SK-N-SH (cell line): Measurements from ENCODE around the gene SLC5A8. TPM values are rescaled to one million over a fixed set of nuclear protein-coding genes. Genes with fewer than 3 reads are reported as not detected.

Source experiments
- CTCF ChIA-PET: fragments of 300-600, 350-600 bp; formaldehyde crosslinking; extraction: SDS; loops from one replicate; lab custom pipeline; 2021; lab: Yijun Ruan, JAX
- POLR2A ChIA-PET: fragments of 350-600 bp; sonication (Branson Sonifier 250); formaldehyde crosslinking; extraction: SDS; loops from one replicate; lab custom pipeline; 2020; ENCODE audit warnings: antibody characterized with exemption, inconsistent platforms; lab: Yijun Ruan, JAX
- DNase-seq: peaks from one replicate; pipeline ENCODE4 v3.0.0; 2012
- H2AFZ ChIP-seq: fragments of 200-600 bp; sonication (generic); 2 replicates; pipeline ENCODE4 v1.8.1; 2016; ENCODE audit warnings: antibody characterized with exemption, mild to moderate bottlenecking, low read depth
- H3F3A ChIP-seq: fragments of 200-600 bp; sonication (generic); replicated peaks from 2 replicates; pipeline ENCODE3; 2016; ENCODE audit warnings: antibody characterized with exemption, mild to moderate bottlenecking; ENCODE audit not compliant: insufficient read depth
- H3K27ac ChIP-seq, 2 experiments: fragments of 200-500 bp in 1 of 2; fragments of 200-600 bp in 1 of 2; sonication (Bioruptor generic) in 1 of 2; sonication (generic), shearing (Covaris generic) in 1 of 2; 2 replicates each; pipeline versions ENCODE4 v1.5.1 to v1.6.1; 2014 to 2016; ENCODE audit warnings: low read depth in 2 of 2, inconsistent platforms in 1 of 2, low read length in 1 of 2, mild to moderate bottlenecking in 1 of 2, mixed read lengths in 1 of 2
- H3K27me3 ChIP-seq: fragments of 200-600 bp; sonication (generic), shearing (Covaris generic); 2 replicates; pipeline ENCODE4 v1.6.1; 2016; ENCODE audit warnings: mixed run types; ENCODE audit not compliant: insufficient read depth
- H3K36me3 ChIP-seq, 2 experiments: fragments of 200-500 bp in 1 of 2; fragments of 200-600 bp in 1 of 2; sonication (Bioruptor generic) in 1 of 2; sonication (generic) in 1 of 2; replicated peaks in 1 of 2; 2 replicates each; pipeline versions ENCODE3 to v1.5.1; 2014 to 2016; ENCODE audit warnings: low read length in 1 of 2, mild to moderate bottlenecking in 1 of 2; ENCODE audit not compliant: insufficient read depth in 2 of 2, control insufficient read depth in 1 of 2
- H3K4me1 ChIP-seq, 2 experiments: fragments of 200-500 bp in 1 of 2; fragments of 200-600 bp in 1 of 2; sonication (Bioruptor generic) in 1 of 2; sonication (generic), shearing (Covaris generic) in 1 of 2; 2 replicates each; pipeline versions ENCODE4 v1.5.1 to v1.6.1; 2014 to 2016; ENCODE audit warnings: low read depth in 1 of 2, low read length in 1 of 2, mixed run types in 1 of 2; ENCODE audit not compliant: insufficient read depth in 2 of 2, control insufficient read depth in 1 of 2
- H3K4me2 ChIP-seq: fragments of 200-600 bp; sonication (generic), shearing (Covaris generic); 2 replicates; pipeline ENCODE4 v1.6.1; 2017; ENCODE audit warnings: mixed run types
- H3K4me3 ChIP-seq, 2 experiments: fragments of 200-500 bp in 1 of 2; fragments of 200-600 bp in 1 of 2; sonication (Bioruptor generic) in 1 of 2; sonication (generic), shearing (Covaris generic) in 1 of 2; 2 replicates each; pipeline versions ENCODE4 v1.5.1 to v1.8.1; 2014 to 2016; ENCODE audit warnings: low read depth in 2 of 2, inconsistent platforms in 1 of 2, low read length in 1 of 2, mild to moderate bottlenecking in 1 of 2, mixed read lengths in 1 of 2, moderate library complexity in 1 of 2
- H3K79me2 ChIP-seq: fragments of 200-600 bp; sonication (generic); 2 replicates; pipeline ENCODE4 v1.8.1; 2017; ENCODE audit warnings: mild to moderate bottlenecking; ENCODE audit not compliant: insufficient read depth
- H3K9ac ChIP-seq: fragments of 200-600 bp; sonication (generic); 2 replicates; pipeline ENCODE4 v1.6.1; 2017; ENCODE audit warnings: mixed run types
- H3K9me2 ChIP-seq: fragments of 200-600 bp; sonication (generic); 2 replicates; pipeline ENCODE4 v1.6.1; 2017; ENCODE audit warnings: mixed run types
- H3K9me3 ChIP-seq: fragments of 200-600 bp; sonication (generic); 2 replicates; pipeline ENCODE4 v1.6.1; 2017; ENCODE audit warnings: mixed run types, mild to moderate bottlenecking, moderate library complexity
- H4K20me1 ChIP-seq: fragments of 200-600 bp; sonication (generic); 2 replicates; pipeline ENCODE4 v1.6.1; 2017; ENCODE audit warnings: mild to moderate bottlenecking, mixed run types; ENCODE audit not compliant: insufficient read depth
- CHD2 ChIP-seq: fragments of 150-350 bp; IDR thresholded peaks from 2 replicates; pipeline ENCODE4 v1.6.1; 2018; ENCODE audit warnings: low read length; ENCODE audit not compliant: partially characterized antibody
- EZH2phosphoT487 ChIP-seq: fragments of 200-600 bp; sonication (generic); IDR thresholded peaks from 2 replicates; pipeline ENCODE4 v1.6.1; 2017; ENCODE audit warnings: low read depth, mixed run types, mild to moderate bottlenecking, antibody characterized with exemption, moderate library complexity, borderline replicate concordance
- FOXM1 ChIP-seq: IDR thresholded peaks from 2 replicates; pipeline ENCODE4 v1.4.0; 2012; ENCODE audit warnings: low read depth, mild to moderate bottlenecking
- GABPA ChIP-seq: IDR thresholded peaks from 2 replicates; pipeline ENCODE4 v1.4.0; 2012; ENCODE audit warnings: low read depth, mild to moderate bottlenecking
- IRF3 ChIP-seq: fragments of 150-350 bp; IDR thresholded peaks from 2 replicates; pipeline ENCODE4 v1.6.1; 2016; ENCODE audit warnings: mild to moderate bottlenecking, low read depth, low read length
- JUND ChIP-seq: IDR thresholded peaks from 2 replicates; pipeline ENCODE4 v1.4.0; 2012
- MAX ChIP-seq: IDR thresholded peaks from 2 replicates; pipeline ENCODE4 v1.4.0; 2012; ENCODE audit warnings: low read depth
- MEF2A ChIP-seq: IDR thresholded peaks from 2 replicates; pipeline ENCODE4 v1.4.0; 2012; ENCODE audit warnings: low read depth, borderline replicate concordance
- NFIC ChIP-seq: IDR thresholded peaks from 2 replicates; pipeline ENCODE4 v1.4.0; 2012; ENCODE audit warnings: borderline replicate concordance
- NRF1 ChIP-seq: IDR thresholded peaks from 2 replicates; pipeline ENCODE4 v1.6.1; 2012; ENCODE audit warnings: low read depth, mild to moderate bottlenecking, low read length
- POLR2AphosphoS5 ChIP-seq: IDR thresholded peaks from 2 replicates; pipeline ENCODE4 v1.6.1; 2012; ENCODE audit warnings: low read depth, low read length
- RFX5 ChIP-seq: IDR thresholded peaks from 2 replicates; pipeline ENCODE4 v1.6.1; 2012; ENCODE audit warnings: mild to moderate bottlenecking, improper control_type of control experiment, low read length
- SIN3A ChIP-seq: IDR thresholded peaks from 2 replicates; pipeline ENCODE4 v1.6.1; 2012; ENCODE audit warnings: low read depth, mild to moderate bottlenecking, low read length, moderate library complexity, borderline replicate concordance
- SMC3 ChIP-seq: IDR thresholded peaks from 2 replicates; pipeline ENCODE4 v1.6.1; 2012; ENCODE audit warnings: low read depth, low read length, improper control_type of control experiment
- TCF12 ChIP-seq: IDR thresholded peaks from 2 replicates; pipeline ENCODE4 v1.4.0; 2012
- YY1 ChIP-seq: IDR thresholded peaks from 2 replicates; pipeline ENCODE4 v1.4.0; 2012; ENCODE audit warnings: low read depth, mild to moderate bottlenecking
- WGBS: methylation state at CpG from one replicate; pipeline ENCODE4 v1.1.6; 2017; ENCODE audit warnings: low lambda C conversion rate; 5-methylcytosine and 5-hydroxymethylcytosine counted together
- polyA plus RNA-seq, 3 experiments: library from polyadenylated mRNA; depleted of rRNA; stranded (reverse); fragments of >200 nt; gene quantifications; 2 replicates each; pipeline ENCODE4 v1.2.3, GENCODE V29; 2012
- TF ChIP-seq, protein P1 (sequence below): IDR thresholded peaks from 2 replicates; pipeline ENCODE4 v1.6.1; 2012; ENCODE audit warnings: mild to moderate bottlenecking, low read depth, low read length, moderate library complexity
- TF ChIP-seq, protein P2 (sequence below): IDR thresholded peaks from 2 replicates; pipeline ENCODE4; 2012

Gene SLC5A8
- polyA plus RNA-seq, 1 of the 3 experiments (the other 2 are of a cell fraction), result not detected

DNA sequence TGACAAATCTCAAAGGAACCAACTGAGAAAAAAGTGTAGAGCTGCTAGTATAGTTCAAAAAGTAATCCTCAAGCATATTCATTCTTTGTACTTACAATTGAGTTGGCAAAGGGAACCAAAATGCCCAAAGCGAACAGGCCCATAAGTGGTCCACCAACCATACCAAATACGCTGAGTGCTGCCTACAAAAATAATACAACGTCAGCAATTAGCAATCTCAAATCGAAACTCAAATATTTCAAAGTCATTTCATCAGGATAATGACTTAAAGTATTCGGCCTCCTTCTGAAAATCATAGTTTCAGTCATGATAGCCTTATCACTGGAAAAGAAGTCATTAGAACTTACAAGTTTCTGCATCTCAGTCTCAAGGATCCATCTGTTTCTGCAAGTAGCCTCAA lies 42.0 kb downstream of the SLC5A8 start:
- no peaks in the 10 kb centered on the region for H3K4me1 ChIP-seq
- no peak overlapping the region for H3K27ac ChIP-seq
- H3K9ac ChIP-seq, result no peak overlapping the region
- TF ChIP-seq YY1 (no peak), SIN3A (no peak), MAX (no peak), EZH2phosphoT487 (no peak), POLR2AphosphoS5 (no peak), CHD2 (no peak), TCF12 (no peak), FOXM1 (no peak), SMC3 (no peak), RFX5 (no peak), GABPA (no peak), NFIC (no peak), IRF3 (no peak), MEF2A (no peak), JUND (no peak), NRF1 (no peak)
- TF ChIP-seq, protein P1, sequence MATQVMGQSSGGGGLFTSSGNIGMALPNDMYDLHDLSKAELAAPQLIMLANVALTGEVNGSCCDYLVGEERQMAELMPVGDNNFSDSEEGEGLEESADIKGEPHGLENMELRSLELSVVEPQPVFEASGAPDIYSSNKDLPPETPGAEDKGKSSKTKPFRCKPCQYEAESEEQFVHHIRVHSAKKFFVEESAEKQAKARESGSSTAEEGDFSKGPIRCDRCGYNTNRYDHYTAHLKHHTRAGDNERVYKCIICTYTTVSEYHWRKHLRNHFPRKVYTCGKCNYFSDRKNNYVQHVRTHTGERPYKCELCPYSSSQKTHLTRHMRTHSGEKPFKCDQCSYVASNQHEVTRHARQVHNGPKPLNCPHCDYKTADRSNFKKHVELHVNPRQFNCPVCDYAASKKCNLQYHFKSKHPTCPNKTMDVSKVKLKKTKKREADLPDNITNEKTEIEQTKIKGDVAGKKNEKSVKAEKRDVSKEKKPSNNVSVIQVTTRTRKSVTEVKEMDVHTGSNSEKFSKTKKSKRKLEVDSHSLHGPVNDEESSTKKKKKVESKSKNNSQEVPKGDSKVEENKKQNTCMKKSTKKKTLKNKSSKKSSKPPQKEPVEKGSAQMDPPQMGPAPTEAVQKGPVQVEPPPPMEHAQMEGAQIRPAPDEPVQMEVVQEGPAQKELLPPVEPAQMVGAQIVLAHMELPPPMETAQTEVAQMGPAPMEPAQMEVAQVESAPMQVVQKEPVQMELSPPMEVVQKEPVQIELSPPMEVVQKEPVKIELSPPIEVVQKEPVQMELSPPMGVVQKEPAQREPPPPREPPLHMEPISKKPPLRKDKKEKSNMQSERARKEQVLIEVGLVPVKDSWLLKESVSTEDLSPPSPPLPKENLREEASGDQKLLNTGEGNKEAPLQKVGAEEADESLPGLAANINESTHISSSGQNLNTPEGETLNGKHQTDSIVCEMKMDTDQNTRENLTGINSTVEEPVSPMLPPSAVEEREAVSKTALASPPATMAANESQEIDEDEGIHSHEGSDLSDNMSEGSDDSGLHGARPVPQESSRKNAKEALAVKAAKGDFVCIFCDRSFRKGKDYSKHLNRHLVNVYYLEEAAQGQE, result no peak
- TF ChIP-seq, protein P2, sequence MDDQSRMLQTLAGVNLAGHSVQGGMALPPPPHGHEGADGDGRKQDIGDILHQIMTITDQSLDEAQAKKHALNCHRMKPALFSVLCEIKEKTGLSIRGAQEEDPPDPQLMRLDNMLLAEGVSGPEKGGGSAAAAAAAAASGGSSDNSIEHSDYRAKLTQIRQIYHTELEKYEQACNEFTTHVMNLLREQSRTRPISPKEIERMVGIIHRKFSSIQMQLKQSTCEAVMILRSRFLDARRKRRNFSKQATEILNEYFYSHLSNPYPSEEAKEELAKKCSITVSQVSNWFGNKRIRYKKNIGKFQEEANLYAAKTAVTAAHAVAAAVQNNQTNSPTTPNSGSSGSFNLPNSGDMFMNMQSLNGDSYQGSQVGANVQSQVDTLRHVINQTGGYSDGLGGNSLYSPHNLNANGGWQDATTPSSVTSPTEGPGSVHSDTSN, result no peak
- TF ChIP-seq, all 33 proteins: peak for 0
- H3K9me3 ChIP-seq, result no peaks in the 10 kb centered on the region
- ChIA-PET POLR2A (no interaction called here), CTCF (no interaction called here)
- H3K79me2 ChIP-seq, result no peaks in the 10 kb centered on the region
- no peak overlapping the region for H3K4me2 ChIP-seq
- H3K36me3 ChIP-seq, result no peaks in the 10 kb centered on the region
- H4K20me1 ChIP-seq, result no peaks in the 10 kb centered on the region
- 26% methylated on average over 5 of the region's 5 CpGs for WGBS
- no peak overlapping the region for H2AFZ ChIP-seq
- no peaks in the 10 kb centered on the region for H3K9me2 ChIP-seq
- H3F3A ChIP-seq, result no peaks in the 10 kb centered on the region
- no peak for DNase-seq
- H3K27me3 ChIP-seq, result no peaks in the 10 kb centered on the region; the same call in 1 of the 2 replicates
- H3K4me3 ChIP-seq, result no peak overlapping the region
